HG03175 (cell line): ENCODE results near the gene AEBP1.

Experiments used
- ATAC-seq: cut with Tn5 transposase; IDR thresholded peaks from one replicate; pipeline ENCODE4 v1.9.1; 2021; ENCODE audit warnings: mild to moderate bottlenecking, moderate library complexity; ENCODE audit not compliant: unreplicated experiment

Gene AEBP1

DNA sequence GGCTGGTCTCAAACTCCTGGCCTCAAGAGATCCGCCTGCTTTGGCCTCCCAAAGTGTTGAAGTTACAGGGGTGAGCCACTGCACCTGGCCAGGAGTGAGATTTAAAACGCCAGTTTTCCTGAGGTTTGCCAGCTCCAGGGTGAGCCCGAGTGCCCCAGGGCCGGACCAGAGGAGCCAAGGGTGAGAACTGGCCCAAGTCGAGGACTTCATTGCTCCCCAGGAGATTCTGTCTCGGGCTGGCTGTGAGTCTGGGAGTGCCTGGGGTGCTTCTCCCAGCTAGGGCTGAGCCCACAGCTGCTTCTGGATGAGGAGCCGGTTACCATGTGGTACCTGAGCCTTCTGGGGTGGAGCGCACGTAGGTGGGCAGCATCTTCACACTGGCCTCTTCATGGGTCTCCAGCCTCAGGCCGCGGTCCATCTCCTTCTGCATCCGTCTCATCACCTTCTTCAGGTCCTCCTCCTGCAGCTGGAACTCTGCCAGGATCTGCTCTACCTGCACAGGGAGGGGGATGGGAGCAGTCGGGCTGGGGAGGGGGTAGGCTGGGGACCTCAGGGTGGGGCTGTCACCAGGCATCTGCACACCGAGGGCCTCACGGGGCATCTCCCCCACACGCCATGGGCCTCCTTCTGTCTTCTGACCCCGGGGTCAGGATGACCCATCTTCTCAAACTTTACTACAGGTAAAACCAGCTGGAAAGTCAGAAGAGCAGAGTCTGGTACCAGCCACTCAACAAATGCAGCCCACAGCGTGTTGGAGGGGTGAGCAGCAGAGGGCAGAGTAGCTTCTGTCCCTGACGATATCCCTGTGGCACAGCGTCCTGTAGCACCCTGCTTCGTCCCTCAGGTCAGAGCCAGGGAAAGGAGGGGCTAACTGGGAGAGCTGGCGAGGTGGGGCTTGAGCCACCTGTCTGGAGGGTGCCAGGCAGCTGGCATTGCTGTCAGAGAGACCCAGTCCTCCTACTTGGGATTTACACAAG lies 49.1 kb downstream of the AEBP1 start:
- ATAC-seq: no peak

DNA sequence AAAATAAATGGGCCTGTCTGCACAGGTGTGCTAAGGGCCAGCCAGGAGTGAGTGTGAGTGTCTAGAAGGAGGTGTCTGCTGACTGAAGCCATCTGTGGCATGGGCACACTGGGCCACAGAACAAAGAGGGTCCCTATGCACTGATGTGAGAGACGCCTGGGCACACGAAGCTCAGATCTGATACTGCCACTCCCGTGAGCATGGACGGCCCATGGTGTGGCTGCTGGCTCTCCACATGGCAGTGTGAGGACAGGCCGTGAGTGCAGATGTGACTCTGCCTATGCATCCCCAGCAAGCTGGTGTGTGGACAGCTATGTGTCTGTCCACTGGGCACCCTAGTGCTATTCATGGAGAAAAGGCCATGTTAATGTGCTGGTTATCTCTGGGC lies 49.8 kb downstream of the AEBP1 start:
- no peak for ATAC-seq

DNA sequence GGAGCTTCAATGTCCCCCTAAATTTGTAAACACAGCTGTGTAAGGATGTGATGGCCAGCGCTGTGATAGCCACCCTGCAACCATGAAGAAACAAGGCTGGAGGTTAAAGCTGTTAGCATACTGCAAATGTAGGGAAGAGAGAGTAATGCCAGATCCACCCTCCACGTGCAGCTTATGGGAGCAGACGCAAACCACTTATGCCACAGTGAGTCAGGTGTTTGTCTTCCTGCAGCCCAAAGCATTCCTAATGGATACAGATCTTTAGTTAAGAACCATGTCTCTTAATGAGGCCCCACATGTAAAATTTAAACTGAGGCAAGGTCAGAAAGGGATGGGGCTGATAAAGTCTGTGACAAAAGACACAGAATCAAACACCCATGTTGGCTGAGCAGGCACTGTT lies 50.6 kb downstream of the AEBP1 start:
- ATAC-seq: no peak

DNA sequence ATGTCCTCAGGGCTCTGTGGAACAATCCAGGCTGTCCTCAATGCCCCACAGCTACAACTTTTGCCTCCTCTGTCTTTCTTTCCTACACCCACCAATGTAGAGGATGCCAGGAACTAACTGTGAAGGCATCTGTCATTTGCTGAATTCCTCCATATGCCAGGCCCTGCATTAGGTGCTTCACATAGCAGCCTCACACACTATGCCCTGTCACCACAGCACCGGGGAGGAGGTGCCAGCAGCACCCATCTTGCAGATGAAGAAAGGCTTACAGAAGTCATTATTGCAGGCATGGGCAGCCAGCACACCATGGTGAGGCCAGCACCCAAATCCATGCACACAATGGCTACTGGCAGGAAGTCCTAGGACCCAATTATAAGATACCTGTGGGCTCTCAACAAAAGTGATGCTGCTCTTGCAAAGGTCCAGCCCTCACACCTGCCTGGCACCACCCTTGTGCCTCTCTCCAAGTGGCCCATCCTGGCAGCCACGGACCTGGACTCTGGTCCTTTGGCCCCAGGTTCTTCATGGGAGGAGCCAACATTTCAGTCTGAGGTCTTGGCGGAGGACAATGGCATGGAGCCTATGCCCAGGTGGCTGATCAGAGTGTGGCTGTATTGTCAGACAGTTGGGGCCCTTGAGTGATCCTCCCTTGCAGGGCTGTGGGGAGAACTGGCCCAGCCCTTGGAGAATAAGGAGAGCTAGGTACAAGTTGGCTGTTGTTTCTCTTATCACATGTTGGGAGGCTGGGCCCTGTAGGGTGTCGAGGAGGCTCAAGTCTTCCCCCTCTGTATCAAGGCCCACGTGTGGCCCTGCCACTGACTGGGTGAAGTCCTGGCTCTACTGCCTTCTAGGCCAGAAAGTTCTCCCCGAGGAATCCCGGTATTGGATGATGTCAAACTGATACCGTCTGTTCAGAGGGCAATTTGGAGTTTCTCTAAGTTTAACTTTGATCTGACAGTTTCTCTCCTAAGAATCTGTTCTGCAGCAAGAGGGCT lies 51.3 kb downstream of the AEBP1 start:
- no peak for ATAC-seq

DNA sequence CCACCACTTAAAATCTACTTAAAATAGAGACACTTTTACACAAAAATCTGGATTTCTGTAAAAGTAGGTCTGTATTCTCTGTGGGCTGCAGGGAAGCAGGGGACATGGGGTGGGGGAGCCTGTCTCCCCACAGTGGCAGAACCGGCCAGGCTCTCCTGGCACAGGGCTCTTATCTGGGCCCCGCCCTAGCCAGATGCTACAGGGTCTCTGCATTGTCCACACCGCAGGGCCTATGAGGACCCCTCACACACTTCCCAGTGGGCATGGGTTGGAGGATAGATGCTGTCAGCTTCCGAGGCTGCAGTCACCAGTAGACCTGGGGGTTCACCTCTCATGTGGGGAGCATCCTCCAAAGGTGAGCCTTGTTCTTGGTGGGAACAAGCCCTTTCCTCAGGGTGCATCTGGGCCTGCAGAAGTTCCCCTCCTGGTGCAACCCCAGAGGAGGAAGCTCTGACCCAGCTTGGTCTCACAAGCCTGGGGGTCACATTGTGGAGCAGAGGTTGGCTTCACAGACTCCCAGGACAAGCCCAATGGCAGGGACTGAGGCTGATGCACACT lies 52.4 kb downstream of the AEBP1 start:
- ATAC-seq: no peak

DNA sequence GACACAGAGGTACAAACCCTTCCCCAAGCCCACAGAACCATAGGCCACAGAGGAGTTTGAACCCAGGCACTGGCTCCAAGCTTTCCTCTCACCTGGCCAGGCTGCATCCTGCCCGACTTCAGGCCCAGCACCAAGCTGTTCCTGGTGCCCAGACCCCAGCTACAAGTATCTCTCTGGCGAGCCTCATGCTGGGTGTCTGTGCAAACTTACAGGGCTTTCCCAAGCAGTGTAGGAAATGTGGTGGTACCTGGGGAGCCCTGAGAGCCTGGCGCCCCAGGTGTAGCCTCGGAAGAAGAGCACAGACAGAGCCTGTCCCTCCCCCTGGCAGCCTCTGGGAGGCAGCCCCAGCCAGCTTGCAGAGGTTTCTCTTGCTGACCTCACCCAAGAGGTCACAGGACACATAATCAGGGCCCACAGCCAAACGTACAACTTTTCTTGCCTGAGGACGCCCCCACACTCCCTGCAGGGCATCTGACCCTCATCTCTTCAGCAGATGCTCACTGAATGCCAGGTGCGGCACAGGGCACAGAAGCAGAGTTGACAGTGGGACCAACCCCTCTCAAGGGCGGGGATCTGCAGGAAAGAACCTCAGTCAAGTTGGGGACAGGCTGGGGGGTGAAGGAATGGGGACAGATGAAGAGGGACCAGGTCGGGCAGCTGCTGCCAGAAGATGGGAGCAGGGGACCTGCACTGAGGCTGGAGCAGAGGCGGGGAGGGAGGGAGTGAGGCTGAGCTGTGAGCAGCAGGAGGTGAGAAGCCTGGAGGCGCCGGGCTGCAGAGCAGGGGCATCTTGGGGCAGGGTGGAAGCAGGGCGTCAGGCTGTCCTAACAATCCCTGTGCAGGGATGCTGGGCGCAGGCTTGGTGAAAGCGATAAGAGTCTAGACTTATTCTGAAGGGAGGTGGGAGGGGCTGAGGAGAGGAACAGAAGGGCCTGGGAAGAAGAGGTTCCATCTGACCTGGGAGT lies 53.3 kb downstream of the AEBP1 start:
- no peak for ATAC-seq

DNA sequence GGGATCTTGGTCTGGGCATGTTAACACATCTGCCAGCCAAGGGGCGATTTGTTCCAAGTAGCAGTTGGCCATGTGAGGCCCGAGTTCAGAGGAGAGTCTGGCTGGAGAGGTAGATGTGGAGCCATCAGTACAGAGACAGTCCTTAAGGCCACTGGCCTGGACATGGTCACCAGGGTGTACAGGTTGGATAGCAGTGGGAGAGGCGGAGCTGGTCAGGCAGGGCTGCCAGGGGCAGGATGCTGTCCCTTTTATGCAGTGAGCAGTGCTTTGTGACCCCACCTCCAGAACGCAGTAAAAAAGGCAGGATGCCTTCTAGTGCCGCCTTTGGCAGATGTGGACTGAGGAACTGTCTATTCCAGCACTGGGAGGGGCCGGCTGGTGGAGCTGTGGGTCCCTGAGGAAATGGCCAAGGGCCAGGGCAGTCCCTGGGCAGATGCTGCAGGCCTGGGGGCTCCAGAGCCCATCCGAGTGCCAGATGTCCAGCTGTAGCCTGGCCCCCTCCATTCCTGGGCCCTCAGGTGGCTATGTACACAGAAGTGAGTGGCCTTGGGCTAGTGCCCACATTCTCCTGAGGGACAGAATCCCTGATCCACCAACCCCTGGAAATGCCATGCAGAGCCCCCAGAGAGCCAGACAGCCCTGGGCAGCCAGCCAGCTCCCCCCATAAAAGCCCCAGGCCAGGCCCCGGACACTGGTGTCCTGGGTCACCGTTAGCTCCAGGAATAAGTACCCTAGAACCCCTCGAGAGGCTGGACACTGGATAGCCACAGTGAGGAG lies 54.1 kb downstream of the AEBP1 start:
- no peak for ATAC-seq

DNA sequence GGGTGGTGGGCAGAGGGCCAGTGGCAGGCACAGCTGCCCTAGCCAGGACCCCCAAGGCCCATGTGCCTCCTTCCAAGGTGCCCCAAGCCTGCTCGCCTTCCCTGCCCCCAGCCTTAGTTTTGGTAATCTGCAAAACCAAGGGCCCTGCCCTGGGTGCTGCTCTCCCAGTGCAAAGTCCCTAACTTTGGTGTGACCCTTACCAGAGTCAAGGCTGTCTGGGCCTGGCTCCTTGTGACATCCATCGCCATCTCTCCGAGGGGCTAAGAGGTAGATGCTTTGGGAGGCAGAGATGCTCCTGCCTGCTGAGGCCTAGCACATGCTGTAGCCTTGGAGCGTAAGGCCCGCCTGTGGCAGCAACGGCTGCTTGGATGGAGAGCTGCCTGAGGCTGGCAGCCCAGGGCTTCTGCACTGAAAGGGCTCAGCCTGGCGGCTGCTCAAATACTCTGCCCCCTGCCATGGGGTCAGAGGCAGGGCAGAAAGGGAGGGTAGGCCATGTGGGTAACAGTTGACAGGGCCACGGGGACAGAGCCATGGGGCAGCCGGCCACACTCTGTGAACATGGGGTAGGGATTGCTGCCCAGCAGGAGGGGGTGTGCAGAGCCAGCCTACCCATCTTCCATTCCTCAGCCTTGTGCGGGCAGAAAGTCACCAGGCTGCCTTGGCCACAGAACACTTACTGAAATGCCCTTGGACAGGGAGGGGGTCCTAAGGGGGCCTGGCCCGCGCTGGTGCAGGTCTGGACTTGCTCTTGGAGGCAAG lies 54.9 kb downstream of the AEBP1 start:
- no peak for ATAC-seq

DNA sequence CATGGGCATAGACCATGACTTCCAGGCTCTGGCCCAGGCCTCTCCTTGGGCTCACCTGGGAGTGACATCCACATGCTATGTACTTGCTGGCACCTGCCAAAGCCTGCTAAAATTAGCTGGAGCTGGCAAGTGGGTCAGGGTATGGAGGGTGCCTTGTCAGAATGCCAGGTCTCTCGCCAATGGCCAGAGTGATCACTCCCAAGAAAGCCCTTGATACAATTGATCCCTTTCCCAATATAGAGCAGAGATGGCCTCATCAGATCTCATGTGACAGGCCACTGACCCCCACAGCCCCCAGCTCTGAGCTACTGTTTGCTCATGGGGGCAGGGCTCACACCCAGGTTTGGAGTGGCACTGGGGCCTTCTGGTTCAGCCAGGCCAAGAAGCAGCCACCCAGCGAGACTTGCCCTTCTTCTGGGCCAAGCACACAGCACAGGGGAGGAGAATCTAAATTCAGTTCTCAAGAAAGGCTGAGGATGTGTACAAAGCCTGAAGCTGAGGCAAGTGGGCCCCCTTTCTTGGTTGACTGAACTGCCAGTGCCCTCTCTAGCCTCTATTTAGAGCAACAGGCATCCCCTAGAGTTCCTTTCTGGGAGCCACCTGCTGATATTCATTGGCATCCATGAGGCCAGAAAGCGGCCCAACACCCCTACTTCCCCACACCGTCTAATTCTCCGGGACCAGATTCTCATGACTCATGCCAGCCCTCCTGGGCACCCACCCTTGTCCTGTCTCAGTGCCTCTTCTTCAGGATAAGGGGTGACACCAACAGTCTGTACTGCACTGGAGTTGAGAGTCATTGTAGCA lies 55.9 kb downstream of the AEBP1 start:
- ATAC-seq: no peak

DNA sequence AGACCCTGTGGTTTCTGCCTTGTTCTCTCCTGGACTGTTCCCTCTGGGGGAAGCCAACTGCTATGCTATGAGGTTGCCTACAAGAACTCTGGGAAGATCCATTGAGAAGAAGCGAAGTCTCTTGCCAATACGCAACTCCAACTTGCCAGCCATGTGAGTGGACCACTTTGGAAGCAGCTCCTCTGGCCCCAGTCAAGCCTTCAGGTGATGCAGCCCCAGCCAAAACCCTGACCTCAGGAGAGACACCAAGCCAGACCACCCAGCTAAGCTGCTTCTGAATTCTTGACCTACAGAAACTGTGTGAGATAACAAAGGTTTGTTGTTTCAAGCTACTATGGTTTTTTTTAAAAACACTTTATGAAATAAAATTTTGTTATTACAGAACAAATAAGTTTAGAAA lies 57.2 kb downstream of the AEBP1 start:
- no peak for ATAC-seq

DNA sequence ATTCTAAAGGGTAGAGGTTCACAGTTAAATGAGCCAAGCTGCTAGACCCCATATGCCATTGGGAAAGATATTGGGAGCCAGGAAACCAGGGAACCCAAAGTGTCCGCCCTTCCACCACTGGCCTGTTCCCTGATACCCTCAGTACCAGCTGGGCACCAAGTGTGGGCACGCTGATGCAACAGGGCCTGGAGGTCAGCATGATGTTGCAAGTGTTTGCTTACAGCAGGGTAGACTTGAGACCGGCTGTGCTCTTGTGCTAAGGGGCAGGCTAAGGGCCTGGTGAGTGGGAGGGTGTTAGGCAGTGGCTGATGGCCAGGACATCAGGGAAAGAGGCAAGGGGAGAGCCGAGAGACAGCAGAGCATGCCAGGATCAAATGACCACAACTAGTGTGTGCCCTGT lies 58.0 kb downstream of the AEBP1 start:
- ATAC-seq: no peak

DNA sequence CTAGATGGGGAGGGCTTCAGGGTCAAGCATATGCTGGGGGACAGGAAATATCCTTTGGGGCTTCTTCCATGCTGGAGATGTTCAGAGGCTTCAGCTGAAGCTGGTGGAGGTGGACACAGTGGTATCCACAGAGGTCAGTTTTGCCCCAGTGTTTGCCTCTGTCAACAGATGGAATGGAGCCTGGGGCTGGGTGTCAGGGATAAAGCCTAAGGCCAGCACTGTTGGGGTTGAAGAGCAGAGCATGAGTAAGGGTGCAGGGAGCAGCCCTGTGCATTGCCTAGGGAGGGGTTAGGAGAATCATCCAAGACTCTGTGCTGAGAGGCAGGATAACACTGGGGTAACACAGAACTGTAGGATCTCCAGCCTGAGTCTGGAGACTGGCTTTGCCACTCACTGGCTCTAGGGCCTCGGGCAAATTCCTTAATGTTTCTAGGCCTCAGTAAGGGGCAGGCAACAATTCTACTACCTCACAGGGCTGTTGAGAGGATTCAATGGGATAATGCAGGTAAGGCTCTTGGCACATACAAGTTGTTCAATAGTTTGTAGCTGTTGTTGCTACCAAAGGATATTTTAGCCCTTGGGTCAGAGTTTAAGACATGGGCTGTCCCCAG lies 58.7 kb downstream of the AEBP1 start:
- ATAC-seq: no peak

DNA sequence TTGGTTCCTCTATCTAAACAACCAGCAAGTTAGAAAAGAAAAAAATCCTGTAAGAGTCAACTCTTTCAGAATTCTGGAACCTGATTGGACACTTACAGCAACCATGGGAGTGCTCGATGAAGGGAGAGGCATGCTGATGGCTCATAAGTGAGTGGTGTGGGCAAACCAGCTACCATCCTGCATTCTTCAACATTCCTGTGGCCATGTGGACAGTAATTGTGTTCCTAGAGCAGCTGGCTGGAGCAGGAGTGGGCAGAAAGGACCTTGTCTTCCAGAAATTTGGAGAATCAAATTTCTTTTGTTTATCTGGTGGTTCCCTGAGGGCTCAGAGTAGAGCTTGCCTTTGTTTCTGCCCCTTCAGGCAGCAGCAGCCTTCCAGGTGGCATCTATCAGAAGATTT lies 59.4 kb downstream of the AEBP1 start:
- ATAC-seq: no peak
